ENCODE data around the gene SNTG2.

Gene SNTG2

DNA sequence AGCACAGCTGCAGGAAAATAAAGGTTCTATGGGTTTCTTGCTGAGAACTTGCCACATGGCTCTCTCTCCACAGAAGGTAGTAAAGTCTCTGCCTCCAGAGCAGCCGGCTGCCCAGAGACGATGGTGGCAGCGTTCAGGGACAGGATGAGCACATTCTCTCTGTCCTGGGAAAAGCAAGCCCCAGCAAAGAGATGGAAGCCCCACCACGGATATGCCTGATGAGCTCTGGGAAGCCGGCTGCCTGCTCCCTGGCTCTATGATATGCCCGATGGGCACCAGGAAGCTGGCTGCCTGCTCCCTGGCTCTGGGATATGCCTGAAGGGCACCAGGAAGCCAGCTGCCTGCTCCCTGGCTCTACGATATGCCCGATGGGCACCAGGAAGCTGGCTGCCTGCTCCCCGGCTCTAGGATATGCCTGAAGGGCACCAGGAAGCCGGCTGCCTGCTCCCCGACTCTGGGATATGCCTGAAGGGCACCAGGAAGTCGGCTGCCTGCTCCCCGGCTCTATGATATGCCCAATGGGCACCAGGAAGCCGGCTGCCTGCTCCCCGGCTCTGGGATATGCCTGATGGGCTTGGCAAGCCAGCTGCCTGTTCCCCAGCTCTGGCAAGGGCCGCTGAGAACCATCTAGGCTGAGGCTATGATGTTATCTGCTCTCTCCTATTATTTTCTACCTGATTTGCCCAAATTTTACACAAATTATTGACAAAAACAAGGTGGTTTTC is 21.5 kb upstream of the SNTG2 start:
- no peak for DNase-seq

DNA sequence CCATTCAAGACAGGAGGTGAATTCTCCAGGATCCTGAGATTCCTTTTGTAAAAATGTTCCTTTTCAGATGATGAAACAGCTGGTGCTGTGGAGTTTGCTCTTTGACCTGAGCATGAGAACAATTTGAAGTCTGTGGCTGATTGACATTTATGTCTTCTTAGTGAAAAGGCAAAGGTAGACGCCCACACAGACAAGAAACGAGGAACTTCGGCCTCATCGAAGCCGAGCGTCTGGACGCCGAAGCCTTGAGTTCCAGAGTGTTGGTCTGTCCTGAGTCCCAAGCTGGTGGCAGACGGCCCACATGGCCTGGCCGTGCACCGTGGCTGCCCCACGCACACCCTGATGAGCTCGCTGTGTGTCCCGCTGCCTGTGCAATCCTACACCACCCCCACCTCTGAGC is 20.7 kb upstream of the SNTG2 start:
- DNase-seq, result no peak

DNA sequence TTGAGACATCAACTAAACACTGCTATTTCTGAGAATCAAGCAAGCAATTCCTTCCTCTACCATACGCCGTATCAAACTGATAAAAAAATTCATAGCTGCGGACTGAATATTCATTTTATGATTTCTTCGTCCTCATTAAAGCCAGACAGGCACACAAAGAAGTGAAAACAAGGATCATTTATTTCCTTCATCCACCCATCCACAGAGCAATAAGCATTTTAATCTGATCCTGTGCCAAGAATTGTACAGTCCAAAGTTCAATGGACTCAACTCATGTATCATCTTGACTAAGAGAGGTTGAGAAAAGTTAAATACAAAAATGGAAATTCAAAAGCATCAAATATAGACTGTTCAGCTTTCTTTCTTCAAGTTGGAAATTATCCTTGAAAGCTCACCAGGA is 19.7 kb upstream of the SNTG2 start:
- no peak for DNase-seq

DNA sequence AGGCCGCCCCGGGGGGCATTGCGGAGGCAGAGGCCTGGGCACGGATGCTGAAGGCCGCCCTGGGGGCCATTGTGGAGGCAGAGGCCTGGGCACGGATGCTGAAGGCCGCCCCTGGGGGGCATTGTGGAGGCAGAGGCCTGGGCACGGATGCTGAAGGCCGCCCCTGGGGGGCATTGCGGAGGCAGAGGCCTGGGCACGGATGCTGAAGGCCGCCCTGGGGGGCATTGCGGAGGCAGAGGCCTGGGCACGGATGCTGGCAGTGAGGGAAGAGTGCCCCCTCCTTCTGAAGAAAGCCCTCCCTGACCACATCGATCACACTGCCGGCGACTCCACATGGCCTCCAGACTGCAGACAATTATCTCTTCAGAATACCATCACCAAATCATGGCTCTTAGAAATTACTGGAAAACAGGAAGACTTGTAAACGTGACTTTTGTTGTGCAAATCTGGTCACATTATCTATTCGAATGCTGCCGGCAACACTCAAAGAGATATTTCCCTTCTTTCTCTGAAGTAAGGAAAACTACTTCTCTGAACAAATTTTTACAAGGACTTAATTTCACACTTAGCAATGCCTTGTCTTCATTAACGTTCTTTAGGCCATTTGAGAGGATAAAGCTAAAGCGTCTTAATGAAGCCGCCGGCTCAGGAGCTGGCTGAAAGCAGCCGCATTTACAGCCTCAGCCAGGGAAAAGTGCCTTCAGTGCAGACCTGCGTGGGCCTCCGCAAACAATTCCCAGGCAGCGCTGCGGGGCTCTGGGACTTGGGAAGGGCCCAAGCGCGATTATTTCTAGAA is 18.1 kb upstream of the SNTG2 start:
- no peak for DNase-seq

DNA sequence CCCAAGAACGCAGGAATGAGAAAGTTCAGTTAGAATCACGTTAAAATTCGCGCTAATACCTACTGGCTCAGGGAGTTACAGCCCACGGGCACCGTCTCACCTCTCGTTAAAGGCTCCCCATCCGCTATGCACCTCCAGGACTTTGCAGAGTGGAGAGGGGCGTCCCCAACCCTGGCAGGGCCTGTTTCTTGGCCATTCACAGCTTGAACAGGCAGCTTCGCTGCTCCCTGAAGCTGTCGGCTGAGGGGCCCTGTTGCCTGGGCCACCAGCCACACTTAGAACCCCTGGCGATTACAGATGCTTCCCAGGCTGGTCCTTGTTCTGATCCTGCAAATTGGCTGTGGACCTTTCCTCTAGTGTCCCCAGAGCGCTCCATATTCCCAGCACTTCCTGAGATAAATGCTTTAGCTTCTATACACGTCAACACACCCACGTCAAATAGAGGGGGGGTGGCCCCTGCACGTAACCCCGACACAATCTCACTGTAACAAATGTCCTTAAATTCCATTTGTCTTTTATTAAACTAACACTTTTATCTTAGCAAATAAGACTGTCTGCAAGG is 16.8 kb upstream of the SNTG2 start:
- DNase-seq, result no peak

DNA sequence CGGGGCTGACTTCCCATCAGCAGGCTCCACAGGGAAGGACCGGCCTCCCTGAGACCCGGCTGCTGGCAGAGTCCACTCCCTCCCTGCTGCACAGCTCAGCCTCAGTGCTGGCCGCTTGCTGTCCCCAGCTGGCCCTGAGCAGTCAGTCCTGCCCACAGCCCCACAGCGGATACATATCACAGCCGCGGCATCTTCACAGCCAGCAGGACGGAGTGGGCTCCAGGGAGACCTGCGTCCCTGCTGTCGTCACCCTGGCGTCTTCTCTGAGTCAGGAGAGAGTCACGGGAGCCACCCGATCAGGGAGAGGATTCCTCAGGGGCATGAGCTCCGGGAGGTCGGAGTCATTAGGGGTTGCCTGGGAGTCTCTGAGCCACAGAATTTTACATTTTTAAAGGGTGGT is 13.1 kb upstream of the SNTG2 start:
- no peak for DNase-seq

DNA sequence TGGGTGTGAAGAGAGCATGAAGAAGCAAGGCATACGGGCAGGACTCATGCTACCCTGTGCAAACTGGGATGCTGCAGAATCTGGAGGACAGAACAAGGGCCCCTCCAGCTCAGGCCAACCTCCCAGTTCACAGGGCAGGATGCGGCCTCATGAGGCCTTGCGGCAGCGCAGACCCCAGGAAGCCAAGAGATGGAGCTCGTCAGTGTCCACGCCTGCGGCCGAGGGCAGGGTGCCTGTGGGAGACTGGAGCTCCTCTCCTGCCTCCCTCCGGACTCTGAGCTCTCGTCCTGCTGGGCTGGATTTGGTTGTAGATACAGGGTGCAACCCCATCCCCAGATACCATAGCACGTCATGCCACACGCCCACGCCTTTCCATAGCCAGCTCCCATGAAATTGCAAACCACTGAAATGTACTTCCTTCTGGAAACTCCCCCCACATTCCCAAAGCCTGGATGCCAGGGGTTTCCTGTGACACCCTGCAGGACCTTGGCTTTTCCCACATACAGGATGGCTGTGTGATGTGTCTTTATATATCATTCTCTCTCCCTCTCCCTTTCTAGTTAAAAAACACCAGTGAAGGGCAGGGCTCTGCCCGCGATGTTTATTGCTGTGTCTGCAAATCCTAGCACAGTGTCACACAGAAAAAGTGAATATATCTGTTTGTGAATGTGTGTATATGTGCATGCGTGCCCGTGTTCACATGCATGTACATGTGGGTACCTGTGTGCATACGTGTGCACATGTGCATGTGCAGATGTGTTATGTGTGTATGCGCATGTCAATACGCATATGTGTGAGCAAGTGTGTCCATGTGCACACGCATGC is 12.3 kb upstream of the SNTG2 start:
- no peak for DNase-seq

DNA sequence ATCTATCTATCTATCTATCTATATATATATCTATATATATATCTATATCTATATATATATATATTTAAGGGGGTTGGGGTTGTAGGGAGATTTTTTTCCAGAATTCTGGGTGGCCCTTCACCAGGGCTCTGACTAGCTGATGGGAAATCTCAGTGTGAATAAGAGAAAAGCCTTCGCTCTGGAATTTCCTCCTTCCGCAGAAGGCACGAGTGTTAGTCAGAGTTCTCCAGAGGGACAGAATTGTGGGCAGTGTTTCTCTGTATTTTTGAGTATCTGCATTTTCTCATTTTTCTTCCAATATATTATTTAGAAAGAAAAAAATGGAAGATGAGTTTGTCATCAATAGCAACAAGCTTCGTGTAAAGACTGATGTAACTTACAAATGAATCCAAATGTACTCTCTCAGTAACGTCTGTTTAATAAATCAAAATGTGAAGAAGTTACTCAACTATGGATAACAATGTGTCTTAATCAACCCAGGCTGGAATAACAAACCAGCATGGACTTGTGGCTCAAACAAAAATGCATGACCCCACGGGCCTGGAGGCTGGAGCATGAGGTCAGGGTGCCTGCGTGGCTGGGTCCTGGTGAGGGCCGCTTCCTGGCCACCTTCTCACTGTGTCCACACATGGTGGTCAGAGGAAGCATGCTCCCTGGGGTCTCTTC is 10.6 kb upstream of the SNTG2 start:
- no peak for DNase-seq

DNA sequence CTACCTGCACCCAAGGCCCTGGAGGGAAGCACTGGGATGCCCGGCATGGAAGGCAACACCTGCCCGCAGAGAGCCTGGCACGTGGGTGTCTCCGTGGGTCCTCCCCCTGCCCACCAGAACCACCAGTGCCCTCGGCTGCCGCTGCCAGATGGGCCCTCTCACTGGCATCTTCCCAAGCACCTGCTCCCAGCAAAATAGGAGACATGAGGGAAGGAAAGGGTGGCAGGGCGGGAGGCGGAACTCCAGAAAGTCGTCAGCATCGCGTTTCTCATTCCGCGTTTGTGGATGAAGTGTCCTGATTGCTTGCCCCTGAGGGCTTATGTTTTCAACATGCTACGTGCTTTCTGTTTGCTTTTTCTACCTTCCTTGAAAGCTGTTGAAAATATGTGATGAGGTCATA is 8.8 kb upstream of the SNTG2 start:
- no peak for DNase-seq

DNA sequence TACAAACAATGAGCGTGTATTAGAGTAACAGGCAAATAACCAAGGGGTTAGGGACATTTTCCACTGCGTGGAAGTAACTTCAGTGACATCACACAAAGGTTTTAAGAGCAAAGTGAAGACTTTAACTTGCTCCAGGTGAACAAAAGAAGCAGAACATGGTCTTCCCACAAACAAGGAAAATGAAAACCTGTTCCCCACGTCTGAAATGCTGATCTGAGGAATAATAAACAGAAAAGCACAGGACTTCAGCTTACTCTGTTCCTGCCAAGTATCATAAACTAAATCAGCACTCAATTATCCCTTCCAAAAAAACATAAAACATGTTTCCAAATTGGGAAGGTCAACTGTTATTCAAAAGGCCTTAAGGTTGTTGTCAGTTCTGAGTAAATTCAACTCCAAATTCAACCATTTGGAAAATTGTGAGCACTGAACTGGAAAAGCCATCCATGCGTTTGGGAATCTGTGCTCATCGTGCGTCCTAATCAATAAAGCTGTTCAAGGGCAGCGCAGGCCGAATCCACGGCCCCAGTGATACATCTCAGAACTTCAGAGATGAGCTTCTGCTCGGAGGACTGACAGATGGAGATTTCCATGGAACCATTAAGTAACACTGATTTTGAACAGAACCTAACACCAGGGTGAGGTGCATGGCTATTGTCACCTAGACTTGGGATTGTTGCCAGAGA is 7.7 kb upstream of the SNTG2 start:
- no peak for DNase-seq

DNA sequence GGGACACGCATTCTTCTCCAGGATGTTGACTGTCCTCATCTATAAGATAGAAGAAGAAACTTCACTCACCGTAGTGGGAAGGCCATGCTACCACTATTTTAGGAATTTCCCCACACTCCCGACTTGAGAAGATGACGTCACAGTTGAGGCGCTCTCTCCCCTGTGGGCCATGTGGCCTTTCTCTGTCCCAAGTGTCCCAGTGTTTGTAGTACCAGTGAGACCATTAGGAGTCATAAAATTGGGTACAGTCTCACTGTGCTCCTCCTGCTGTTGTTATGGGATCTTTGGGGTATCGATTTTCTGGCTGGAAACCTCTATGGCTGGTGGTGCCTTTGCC is 7.2 kb upstream of the SNTG2 start:
- DNase-seq, result no peak

DNA sequence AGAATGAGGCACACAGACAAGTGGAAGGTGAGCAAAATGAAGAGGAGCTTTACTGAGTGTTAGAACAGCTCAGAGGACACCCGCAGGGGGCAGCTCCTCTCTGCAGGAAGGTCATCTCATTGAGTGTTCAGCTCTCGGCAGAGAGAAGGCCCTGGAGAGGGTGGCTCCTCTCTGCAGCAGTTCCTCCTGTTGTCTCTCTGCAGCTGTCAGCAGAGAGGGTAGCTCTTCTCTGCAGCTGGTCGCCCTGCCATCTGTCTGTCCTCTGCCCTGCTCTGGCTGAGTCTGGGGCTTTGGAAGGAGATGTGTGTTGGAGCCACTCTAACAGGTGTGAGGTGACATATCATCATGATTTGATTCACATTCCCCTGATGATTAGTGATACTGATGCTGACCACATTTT is 6.8 kb upstream of the SNTG2 start:
- no peak for DNase-seq

DNA sequence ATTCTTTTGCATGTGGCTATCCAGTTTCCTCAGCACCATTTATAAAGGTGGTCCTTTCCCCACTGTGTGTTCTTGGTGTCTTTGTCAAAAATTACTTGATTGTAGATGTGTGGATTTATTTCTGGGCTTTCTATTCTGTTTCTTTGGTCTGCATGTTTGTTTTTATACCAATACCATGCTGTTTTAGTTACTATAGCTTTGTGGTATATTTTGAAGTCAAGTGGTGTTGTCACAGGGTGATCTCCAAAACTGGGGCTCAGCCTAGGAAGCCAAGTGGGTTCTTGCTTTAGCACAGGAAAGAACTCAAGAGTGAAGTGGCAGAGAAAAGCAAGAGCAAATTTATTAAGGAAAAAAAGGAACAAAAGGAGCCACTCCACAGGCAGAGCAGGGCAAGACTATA is 6.0 kb upstream of the SNTG2 start:
- no peak for DNase-seq

DNA sequence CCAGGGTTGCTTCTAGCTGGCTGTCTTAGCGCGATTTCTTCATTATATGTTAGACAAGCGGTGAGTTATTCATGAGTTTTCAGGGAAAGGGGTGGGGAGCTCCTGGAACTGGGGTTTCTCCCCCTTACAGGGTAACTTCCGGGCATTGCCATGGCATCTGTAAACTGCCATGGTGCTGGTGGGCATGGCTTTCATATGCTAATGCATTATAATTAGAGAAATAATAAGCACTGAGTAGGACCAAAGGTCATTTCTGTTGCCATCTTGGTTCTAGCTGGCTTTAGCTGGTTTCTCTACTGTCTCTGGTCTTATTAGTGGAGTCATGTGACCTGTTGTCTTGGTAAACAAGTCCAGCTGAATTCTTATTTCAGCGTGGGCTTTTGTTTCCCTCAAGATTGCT is 5.5 kb upstream of the SNTG2 start:
- no peak for DNase-seq

DNA sequence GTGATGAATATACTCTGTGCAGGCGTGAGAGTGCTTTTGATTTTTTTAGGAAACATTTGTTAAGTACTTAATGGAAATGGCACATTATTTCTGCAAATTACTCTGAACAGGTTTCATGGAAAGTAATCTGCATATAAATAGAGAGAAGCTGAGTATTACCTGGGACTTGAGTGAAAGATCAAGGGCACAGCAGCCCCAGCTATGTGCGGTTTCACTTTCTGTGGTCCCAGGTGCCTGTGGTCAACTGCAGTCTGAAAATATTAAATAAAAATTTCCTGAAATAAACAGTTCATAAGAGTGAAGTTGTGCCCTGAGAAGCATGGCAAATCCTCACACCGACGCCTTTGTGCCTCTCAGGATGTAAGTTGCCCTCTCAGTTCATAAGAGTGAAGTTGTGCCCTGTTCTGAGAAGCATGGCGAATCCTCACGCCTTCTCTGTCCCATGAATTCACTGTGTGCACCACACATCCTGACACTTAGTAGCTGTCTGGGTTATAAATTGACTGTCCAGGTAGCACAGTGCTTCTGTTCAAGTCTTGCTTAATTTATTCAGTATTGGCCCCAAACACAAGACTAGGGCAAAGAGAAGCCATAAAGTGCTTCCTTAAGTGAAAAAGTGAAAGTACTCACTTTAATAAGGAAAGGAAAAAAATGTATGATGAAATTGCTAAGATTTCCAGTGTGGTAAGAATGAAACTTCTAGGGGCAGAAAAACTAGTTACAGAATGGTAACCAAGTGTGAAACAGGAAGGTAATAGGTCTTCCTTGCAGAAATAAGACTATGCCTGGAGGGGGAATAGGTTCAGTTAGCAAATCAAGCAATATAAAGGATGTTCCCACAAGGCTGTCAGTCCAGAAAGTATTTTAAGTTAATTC is 4.3 kb upstream of the SNTG2 start:
- DNase-seq, result no peak

DNA sequence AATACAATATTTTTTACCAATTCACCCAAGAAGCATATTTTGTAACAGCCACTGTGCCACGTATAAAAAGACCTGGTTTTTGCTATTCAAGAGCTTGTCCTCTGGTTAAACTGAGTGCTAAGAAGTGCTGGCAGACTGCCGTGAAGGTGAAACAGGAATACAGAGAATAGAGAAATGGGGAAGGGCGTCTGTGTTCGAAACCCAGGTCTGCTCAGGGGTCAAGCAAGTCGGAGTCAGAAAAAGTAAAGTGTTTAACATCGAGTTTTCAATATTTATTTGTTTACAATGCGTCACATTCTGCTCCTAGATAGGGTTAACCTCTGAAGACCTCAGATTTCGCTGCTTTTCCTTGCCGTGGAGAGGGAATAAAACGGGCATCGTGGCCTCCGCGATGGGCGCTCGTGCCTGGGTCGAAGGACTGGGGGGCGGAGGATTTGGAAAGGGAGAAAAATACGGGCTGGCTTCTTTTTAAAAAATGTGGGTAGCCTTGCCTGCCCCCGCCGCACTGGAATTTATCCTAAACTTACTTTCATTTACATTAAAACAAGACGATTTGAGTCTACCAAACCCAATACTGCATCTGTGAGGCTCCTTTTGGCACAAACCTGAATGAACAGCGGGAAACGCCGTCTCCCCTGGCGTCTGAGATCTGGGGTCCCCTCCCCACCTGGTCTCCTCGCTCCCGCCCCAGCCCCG is 1.1 kb upstream of the SNTG2 start:
- DNase-seq, result no peak

DNA sequence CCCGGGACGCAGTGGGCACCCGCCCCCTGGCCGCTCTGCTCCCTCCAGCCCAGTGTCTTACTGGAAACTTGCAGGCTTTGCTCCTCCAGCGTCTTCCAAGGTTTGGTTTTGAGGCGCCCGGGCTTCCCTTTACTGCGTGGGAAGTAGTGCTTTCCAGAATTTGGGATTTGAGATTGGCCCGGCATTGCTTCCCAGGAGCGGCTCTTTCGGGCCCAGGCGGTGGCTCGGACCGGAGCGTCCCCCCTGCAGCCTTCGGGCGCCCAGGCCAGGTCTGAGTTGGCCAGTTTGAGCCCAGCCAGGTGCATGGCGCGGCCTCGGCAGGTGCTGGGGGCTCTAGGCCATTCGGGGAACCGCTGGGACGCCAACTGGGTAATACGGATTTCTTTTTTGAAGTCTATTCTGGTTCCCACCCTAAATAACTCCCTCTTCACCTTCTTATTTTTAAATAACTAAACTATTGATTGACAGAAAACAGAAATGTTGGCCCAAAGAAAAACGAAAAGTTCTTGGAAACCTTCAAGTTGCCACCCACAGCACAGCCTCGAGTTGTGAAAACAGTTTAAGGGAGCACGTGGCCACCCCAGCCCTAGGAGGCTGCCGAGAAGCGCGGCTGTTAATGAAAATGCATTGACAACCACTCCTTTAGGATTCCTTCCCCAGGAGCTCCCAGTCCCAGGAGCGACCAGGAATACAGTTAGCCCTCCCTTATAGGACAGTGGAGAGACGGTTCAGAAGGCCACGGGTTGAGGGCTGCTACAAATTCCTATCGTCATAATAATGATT is 766 bp downstream of the SNTG2 start:
- no peak for DNase-seq

DNA sequence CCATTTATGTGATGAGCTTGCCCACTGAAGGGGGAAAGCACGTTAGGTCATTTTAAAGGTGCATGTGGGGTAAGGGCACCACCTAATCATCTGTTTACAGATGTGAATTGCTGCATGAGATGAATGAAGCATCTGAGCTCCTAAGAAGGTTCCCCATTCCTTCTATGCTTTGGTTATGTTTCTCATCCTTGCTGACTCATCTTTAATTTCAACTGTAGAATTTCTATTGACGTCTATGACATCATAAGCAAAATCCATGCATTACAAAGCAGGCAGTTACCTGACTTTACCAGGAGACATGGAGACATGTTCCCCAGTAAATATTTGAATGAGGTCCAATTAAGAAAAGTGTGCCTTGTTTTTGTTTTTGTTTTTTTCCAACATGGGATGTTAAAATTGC is 2.8 kb downstream of the SNTG2 start:
- no peak for DNase-seq

DNA sequence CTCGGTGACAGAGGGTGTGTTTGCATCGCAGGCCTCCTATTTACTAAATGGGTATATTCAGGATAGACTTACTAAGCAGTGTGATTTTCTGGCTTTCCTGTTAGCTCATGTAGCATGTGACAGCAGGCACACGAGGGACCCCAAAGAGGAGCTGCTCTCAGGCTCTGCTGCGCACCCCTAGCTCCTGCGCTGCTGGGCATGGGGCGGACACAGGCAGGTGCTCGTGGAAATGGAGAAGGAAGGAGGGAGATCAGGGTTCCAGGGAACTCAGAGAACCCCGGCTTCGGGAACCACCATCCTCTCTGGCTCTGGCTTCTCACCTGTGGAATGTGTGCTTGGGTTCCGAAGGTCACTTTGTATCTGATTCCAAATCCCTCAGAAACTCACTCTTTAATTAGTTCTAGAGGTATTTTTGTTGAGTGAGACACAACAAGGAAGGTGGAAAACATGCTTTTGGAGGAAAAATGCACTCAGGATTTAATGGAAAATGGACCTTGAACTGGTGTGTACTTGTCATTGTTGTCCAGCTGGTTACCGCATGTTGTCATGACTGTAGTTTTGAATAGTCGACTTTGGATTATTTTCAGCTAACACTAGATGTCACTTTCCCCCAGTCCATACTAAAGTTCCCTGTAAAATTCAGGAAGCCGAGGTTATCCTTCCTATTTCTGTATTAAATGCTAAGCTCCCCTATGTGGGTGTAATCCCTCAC is 3.5 kb downstream of the SNTG2 start:
- DNase-seq, result no peak
